Fibroblast of lung (primary cell): Measurements from ENCODE around the gene AK8. TPM values are rescaled to one million over a fixed set of nuclear protein-coding genes. Genes with fewer than 3 reads are reported as not detected.

Experiments
- DNase-seq, 2 donors: peaks; one replicate each; pipeline versions ENCODE4 v3.0.0 to v3.0.0-alpha.2; 2010; ENCODE audit warnings: low read depth in 2 of 2
- H2AFZ ChIP-seq: 2 replicates; pipeline ENCODE4 v1.5.1; 2012; ENCODE audit warnings: low read length, control low read depth, inconsistent platforms
- H3K27ac ChIP-seq: 2 replicates; pipeline ENCODE4 v1.5.1; 2011; ENCODE audit warnings: low read length, control low read depth; ENCODE audit not compliant: insufficient read depth
- H3K27me3 ChIP-seq: 2 replicates; pipeline ENCODE4 v1.5.1; 2011; ENCODE audit warnings: mild to moderate bottlenecking, low read length; ENCODE audit not compliant: control insufficient read depth, insufficient read depth
- H3K36me3 ChIP-seq: 2 replicates; pipeline ENCODE4 v1.5.1; 2011; ENCODE audit warnings: low read length; ENCODE audit not compliant: control insufficient read depth, insufficient read depth
- H3K4me1 ChIP-seq: 2 replicates; pipeline ENCODE4 v1.5.1; 2011; ENCODE audit warnings: low read length; ENCODE audit not compliant: control insufficient read depth, insufficient read depth; ENCODE audit errors: extremely low read depth
- H3K4me2 ChIP-seq: 2 replicates; pipeline ENCODE4 v1.5.1; 2011; ENCODE audit warnings: low read length, control low read depth; ENCODE audit not compliant: insufficient read depth; ENCODE audit errors: extremely low read depth
- H3K4me3 ChIP-seq, 4 experiments: fragments of 200-600 bp in 1 of 4; sonication (generic) in 1 of 4; replicated peaks in 1 of 4; 2 replicates each; pipeline ENCODE4 v1.5.1; 2011 to 2016; ENCODE audit warnings: low read length in 4 of 4, low read depth in 3 of 4, mild to moderate bottlenecking in 3 of 4, control low read depth in 2 of 4, inconsistent platforms in 1 of 4, mixed read lengths in 1 of 4; ENCODE audit not compliant: insufficient read depth in 1 of 4; ENCODE audit errors: control extremely low read depth in 1 of 4
- H3K79me2 ChIP-seq: 2 replicates; pipeline ENCODE4 v1.5.1; 2012; ENCODE audit warnings: mild to moderate bottlenecking, low read length, inconsistent platforms; ENCODE audit not compliant: control insufficient read depth, insufficient read depth
- H3K9ac ChIP-seq: 2 replicates; pipeline ENCODE4 v1.5.1; 2011; ENCODE audit warnings: mild to moderate bottlenecking, low read length, control low read depth; ENCODE audit not compliant: insufficient read depth
- H3K9me3 ChIP-seq: 2 replicates; pipeline ENCODE4 v1.5.1; 2012; ENCODE audit warnings: low read depth, low read length; ENCODE audit not compliant: control insufficient read depth, insufficient read depth
- H4K20me1 ChIP-seq: 2 replicates; pipeline ENCODE4 v1.5.1; 2011; ENCODE audit warnings: low read length; ENCODE audit not compliant: control insufficient read depth, insufficient read depth; ENCODE audit errors: extremely low read depth
- EZH2 ChIP-seq: IDR thresholded peaks from 2 replicates; pipeline ENCODE4 v1.5.1; 2012; ENCODE audit warnings: low read length, control low read depth, mild to moderate bottlenecking; ENCODE audit errors: missing control alignments
- polyA plus RNA-seq, 2 donors: library from polyadenylated mRNA; depleted of rRNA in 1 of 2; stranded (reverse) in 1 of 2; unstranded in 1 of 2; fragments of >200 nt; gene quantifications; 2 replicates each; pipeline ENCODE4 v1.2.1, GENCODE V29; 2011 to 2012; ENCODE audit warnings: missing spikeins in 1 of 2
- total RNA-seq: library from RNA; depleted of rRNA; stranded (reverse); fragments of >200 nt; gene quantifications from 2 replicates; pipeline ENCODE4 v1.2.1, GENCODE V29; 2014
- TF ChIP-seq, protein P1 (sequence below), 2 donors: IDR thresholded peaks in 1 of 2; conservative IDR thresholded peaks in 1 of 2; 1 replicate in 1 of 2; 2 replicates in 1 of 2; pipeline ENCODE4 v1.5.1; 2011 to 2012; ENCODE audit warnings: low read length in 2 of 2, control low read depth in 1 of 2, inconsistent platforms in 1 of 2, low read depth in 1 of 2, mild to moderate bottlenecking in 1 of 2

AK8 gene
- total and polyA plus RNA-seq, 2 donors (not counting 1 experiment from before 2014, with no cell fraction given) = 0.17 to 0.50 TPM

DNA sequence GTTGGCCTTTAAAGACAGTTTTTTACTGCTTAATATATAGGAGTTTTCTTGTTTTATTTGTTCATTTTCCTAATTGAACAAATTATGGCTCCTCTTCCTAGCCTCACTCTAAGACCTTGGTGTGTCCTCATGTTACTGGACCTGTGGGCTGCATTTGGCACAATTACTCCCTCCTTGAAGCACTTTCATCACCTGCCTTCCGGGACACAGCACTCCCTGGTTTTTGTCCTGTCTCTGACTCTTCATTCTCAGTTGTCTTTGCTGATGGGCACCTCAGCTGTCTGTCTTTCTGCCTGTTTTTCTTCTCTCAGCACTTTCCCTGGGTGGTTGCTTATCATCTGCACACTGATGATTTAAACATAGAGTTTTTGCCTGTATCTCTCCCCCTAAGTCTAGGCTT lies 194.2 kb downstream of the AK8 start:
- H3K4me3 ChIP-seq = no peak overlapping the region
- H3K79me2 ChIP-seq = peaks cover 20% of the 10 kb centered on the region
- TF ChIP-seq, protein P1, sequence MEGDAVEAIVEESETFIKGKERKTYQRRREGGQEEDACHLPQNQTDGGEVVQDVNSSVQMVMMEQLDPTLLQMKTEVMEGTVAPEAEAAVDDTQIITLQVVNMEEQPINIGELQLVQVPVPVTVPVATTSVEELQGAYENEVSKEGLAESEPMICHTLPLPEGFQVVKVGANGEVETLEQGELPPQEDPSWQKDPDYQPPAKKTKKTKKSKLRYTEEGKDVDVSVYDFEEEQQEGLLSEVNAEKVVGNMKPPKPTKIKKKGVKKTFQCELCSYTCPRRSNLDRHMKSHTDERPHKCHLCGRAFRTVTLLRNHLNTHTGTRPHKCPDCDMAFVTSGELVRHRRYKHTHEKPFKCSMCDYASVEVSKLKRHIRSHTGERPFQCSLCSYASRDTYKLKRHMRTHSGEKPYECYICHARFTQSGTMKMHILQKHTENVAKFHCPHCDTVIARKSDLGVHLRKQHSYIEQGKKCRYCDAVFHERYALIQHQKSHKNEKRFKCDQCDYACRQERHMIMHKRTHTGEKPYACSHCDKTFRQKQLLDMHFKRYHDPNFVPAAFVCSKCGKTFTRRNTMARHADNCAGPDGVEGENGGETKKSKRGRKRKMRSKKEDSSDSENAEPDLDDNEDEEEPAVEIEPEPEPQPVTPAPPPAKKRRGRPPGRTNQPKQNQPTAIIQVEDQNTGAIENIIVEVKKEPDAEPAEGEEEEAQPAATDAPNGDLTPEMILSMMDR (conservative IDR thresholded peaks at IDR 0.05 in 1 of 2, IDR thresholded peaks at IDR 0.05 in 1 of 2; ENCODE audit: low read depth in 1 of 2, low read length in 2 of 2) = no peak
- no peak for TF ChIP-seq EZH2

DNA sequence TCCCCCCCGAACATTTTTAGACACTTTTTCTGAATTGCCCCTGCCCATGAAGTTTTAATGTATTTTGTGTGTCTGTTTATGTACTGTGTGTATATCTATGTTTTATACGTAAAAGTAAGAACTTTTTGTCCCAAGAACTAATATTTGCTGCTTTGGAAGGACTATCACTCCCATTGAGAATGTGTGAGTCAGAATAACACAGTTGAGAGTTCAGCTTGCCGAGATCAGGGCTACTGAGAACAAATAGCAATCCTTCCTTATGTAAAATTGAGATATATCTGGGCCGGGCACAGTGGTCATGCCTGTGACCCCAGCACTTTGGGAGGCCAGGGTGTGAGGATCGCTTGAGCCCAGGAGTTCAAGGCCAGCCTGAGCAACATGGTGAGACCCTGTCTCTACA lies 196.5 kb downstream of the AK8 start:
- Histone ChIP-seq H3K79me2 (peaks cover 40% of the 10 kb centered on the region), H3K27me3 (no peaks in the 10 kb centered on the region), H3K27ac (no peak overlapping the region), H4K20me1 (no peaks in the 10 kb centered on the region), H3K9ac (no peak overlapping the region), H3K9me3 (no peaks in the 10 kb centered on the region), H3K36me3 (peaks cover 11% of the 10 kb centered on the region), H3K4me1 (no peaks in the 10 kb centered on the region), H3K4me3 (no peak overlapping the region), H2AFZ (no peak overlapping the region), H3K4me2 (no peak overlapping the region)
- TF ChIP-seq, protein P1 (conservative IDR thresholded peaks at IDR 0.05 in 1 of 2, IDR thresholded peaks at IDR 0.05 in 1 of 2; ENCODE audit: low read depth in 1 of 2, low read length in 2 of 2) = no peak
- DNase-seq = no peak

More for the DNA sequence above, 194.2 kb downstream of the AK8 start:
- H3K9me3 ChIP-seq = no peaks in the 10 kb centered on the region
- no peaks in the 10 kb centered on the region for H3K27me3 ChIP-seq
- no peak overlapping the region for H3K9ac ChIP-seq
- H4K20me1 ChIP-seq = no peaks in the 10 kb centered on the region
- H3K36me3 ChIP-seq = peaks cover 7% of the 10 kb centered on the region
- H2AFZ ChIP-seq = no peak overlapping the region
- no peaks in the 10 kb centered on the region for H3K4me1 ChIP-seq
- no peak overlapping the region for H3K27ac ChIP-seq
- DNase-seq = no peak
- no peak overlapping the region for H3K4me2 ChIP-seq

DNA sequence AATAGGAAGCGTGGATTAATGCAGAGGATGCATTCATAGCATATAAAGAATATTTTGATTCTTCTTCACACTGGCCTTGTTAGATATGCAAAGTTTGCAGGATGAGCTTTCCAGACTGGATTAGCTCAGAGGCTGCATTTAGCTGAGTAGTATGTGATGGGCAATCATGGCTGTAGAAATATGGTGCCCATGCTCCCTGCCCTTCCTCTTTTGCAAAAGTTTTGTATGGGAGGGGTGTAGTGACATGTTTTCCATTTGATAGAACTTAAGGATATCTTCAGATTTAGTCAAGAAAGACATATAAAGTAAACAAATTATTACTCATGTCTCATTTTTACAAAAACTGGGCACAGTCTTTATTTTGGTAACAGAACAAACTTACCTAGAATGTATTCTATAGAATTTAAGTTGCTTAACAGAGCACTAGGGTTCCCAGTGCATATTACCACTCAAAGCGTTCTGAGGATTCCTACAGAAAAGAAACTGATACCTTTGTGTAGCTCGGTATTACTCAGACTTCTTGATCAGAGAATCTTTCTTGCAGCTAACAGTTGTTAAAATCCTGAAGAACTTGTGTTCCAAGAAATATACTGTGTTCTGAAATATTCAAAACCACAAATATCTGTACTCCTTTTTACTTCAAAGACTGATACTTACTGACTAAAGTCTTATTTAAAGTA lies 198.0 kb downstream of the AK8 start:
- Histone ChIP-seq H2AFZ (no peak overlapping the region), H3K4me2 (no peak overlapping the region), H3K9ac (no peak overlapping the region), H3K9me3 (no peaks in the 10 kb centered on the region), H3K36me3 (peaks cover 10% of the 10 kb centered on the region), H3K79me2 (peaks cover 51% of the 10 kb centered on the region), H3K27me3 (no peaks in the 10 kb centered on the region), H3K27ac (no peak overlapping the region), H3K4me3 (no peak overlapping the region), H3K4me1 (no peaks in the 10 kb centered on the region), H4K20me1 (no peaks in the 10 kb centered on the region)
- DNase-seq = no peak
- TF ChIP-seq EZH2 = no peak
- TF ChIP-seq, protein P1 (conservative IDR thresholded peaks at IDR 0.05 in 1 of 2, IDR thresholded peaks at IDR 0.05 in 1 of 2; ENCODE audit: low read depth in 1 of 2, low read length in 2 of 2) = no peak
